Measurements from ENCODE around the gene SV2B. TPM values are rescaled to one million over a fixed set of nuclear protein-coding genes. Genes with fewer than 3 reads are reported as not detected.

The SV2B gene
- polyA plus RNA-seq, 2 of the 4 experiments (the other 2 are of a cell fraction), result 0.05 TPM; not detected in 1

GRCh38 chr15:91304210-91304609 lies 204.2 kb downstream of the SV2B start:
- H3K4me1 ChIP-seq, result no peaks in the 10 kb centered on the region
- H3K4me2 ChIP-seq, result no peak overlapping the region
- WGBS (ENCODE audit: missing lambda C conversion rate), result 9% methylated on average over 2 of the region's 2 CpGs
- FAIRE-seq (no peak), DNase-seq (ENCODE audit: low read depth in 1 of 2, low spot score in 1 of 2) (no peak), ATAC-seq (no peak)
- ChIA-PET POLR2A (no interaction called here), CTCF (interaction anchor here (0.9 to 8.5 kb wide), 13 partner anchors 8 to 780 kb away, joined by 3 to 106 read pairs (median 17); partner anchors contain the start of gene SLCO3A1)
- H3K9me3 ChIP-seq, result no peaks in the 10 kb centered on the region
- no peak overlapping the region for H3K4me3 ChIP-seq
- no peak overlapping the region for H3K27ac ChIP-seq
- TF ChIP-seq POLR2AphosphoS2 (conservative IDR thresholded peaks at IDR 0.05; ENCODE audit: low read length), result no peak
- TF ChIP-seq TFCP2L1 (CRISPR knock-in tag; IDR thresholded peaks at IDR 0.05), result no peak
- no peak for TF ChIP-seq EP300 (IDR thresholded peaks at IDR 0.05)
- no peak for TF ChIP-seq GATA3 (IDR thresholded peaks at IDR 0.05; ENCODE audit: borderline replicate concordance)
- no peak for TF ChIP-seq ZC3H11A (IDR thresholded peaks at IDR 0.05)
- no peak for TF ChIP-seq ZNF302 (CRISPR knock-in tag; IDR thresholded peaks at IDR 0.05)
- TF ChIP-seq EHMT2 (IDR thresholded peaks at IDR 0.05; ENCODE audit: low read depth), result no peak
- TF ChIP-seq CBX2 (IDR thresholded peaks at IDR 0.05; ENCODE audit: borderline replicate concordance, low read depth), result no peak
- TF ChIP-seq CHD2 (IDR thresholded peaks at IDR 0.05; ENCODE audit: low read length, partially characterized antibody), result no peak
- no peak for TF ChIP-seq NFE2L2 (conservative IDR thresholded peaks at IDR 0.05; ENCODE audit: low read length)
- no peak for TF ChIP-seq KDM1A (IDR thresholded peaks at IDR 0.05; ENCODE audit: low read depth)
- no peak for TF ChIP-seq RARB (CRISPR knock-in tag; IDR thresholded peaks at IDR 0.05)
- TF ChIP-seq KDM5A (IDR thresholded peaks at IDR 0.05), result no peak
- no peak for TF ChIP-seq E2F6 (IDR thresholded peaks at IDR 0.05; ENCODE audit: borderline replicate concordance, low read depth)
- no peak for TF ChIP-seq HOXA7 (CRISPR knock-in tag; IDR thresholded peaks at IDR 0.05)
- no peak for TF ChIP-seq HES2 (IDR thresholded peaks at IDR 0.05)

- Histone ChIP-seq H3K9me3 (no peaks in the 10 kb centered on the region), H3K27ac (no peak overlapping the region), H3K4me3 (no peak overlapping the region), H3K4me1 (no peaks in the 10 kb centered on the region), H3K4me2 (no peak overlapping the region)
- POLR2A ChIA-PET, result no interaction called here
- FAIRE-seq (no peak), ATAC-seq (no peak), DNase-seq (ENCODE audit: low read depth in 1 of 2, low spot score in 1 of 2) (no peak)
- TF ChIP-seq E2F6 (IDR thresholded peaks at IDR 0.05; ENCODE audit: borderline replicate concordance, low read depth), result no peak
- no peak for TF ChIP-seq POLR2A (IDR thresholded peaks at IDR 0.05; ENCODE audit: low read length)
- CTCF ChIA-PET, result interaction anchor here (0.6 to 8.5 kb wide), 4 partner anchors 546 to 777 kb away, joined by 3 to 106 read pairs (median 44); partner anchors contain the start of gene SLCO3A1
- 41% methylated on average over 6 of the region's 6 CpGs for WGBS (ENCODE audit: missing lambda C conversion rate)
Observed at GRCh38 chr15:91304786-91305185, 204.7 kb downstream of the SV2B start.

GRCh38 chr15:91306144-91306543 lies 206.1 kb downstream of the SV2B start:
- TF ChIP-seq E2F6 (IDR thresholded peaks at IDR 0.05; ENCODE audit: borderline replicate concordance, low read depth), result no peak
- no peak for TF ChIP-seq FOSL2 (IDR thresholded peaks at IDR 0.05)
- TF ChIP-seq FOSL2 (CRISPR knock-in tag; IDR thresholded peaks at IDR 0.05), result no peak
- no peak for TF ChIP-seq HOXA7 (CRISPR knock-in tag; IDR thresholded peaks at IDR 0.05)
- no peak for TF ChIP-seq USF2 (IDR thresholded peaks at IDR 0.05)
- DNase-seq (ENCODE audit: low read depth in 1 of 2, low spot score in 1 of 2), result no peak
- ChIA-PET CTCF (interaction anchor here (0.6 to 1.4 kb wide), 2 partner anchors 401 to 524 kb away, joined by 3 to 4 read pairs; no protein-coding TSS in a partner anchor), POLR2A (no interaction called here)
- no peak for FAIRE-seq
- no peak overlapping the region for H3K4me2 ChIP-seq
- no peaks in the 10 kb centered on the region for H3K4me1 ChIP-seq
- WGBS (ENCODE audit: missing lambda C conversion rate), result 40% methylated on average over 7 of the region's 7 CpGs
- no peak overlapping the region for H3K4me3 ChIP-seq
- no peaks in the 10 kb centered on the region for H3K9me3 ChIP-seq
- H3K27ac ChIP-seq, result no peak overlapping the region
- no peak for ATAC-seq
